Psoas muscle (tissue), 8 donors: ENCODE measurements around the gene RPS27. TPM values are rescaled to one million over a fixed set of nuclear protein-coding genes. Genes with fewer than 3 reads are reported as not detected.
"Not testable (repeated sequence)": the region's sequence is repeated elsewhere in the genome, so short reads cannot be mapped to it uniquely, and the experiment has no call there.

Source experiments
- ATAC-seq, 4 donors: fragments of 200-7000 bp; cut with Tn5 transposase; one replicate each; pipeline ENCODE4 v1.9.1; 2020; ENCODE audit warnings: moderate library complexity in 3 of 4, mild to moderate bottlenecking in 2 of 4
- DNase-seq, 2 donors: peaks; one replicate each; pipeline ENCODE4 v3.0.0-alpha.2; 2020
- H3K27ac ChIP-seq: fragments of 200-600 bp; one replicate; pipeline ENCODE4 v1.8.0; 2022
- H3K27me3 ChIP-seq, 3 donors: fragments of 200-600 bp in 1 of 3; one replicate each; pipeline versions ENCODE4 v1.6.1 to v1.8.0; 2013 to 2022; ENCODE audit warnings: low read length in 2 of 3, mild to moderate bottlenecking in 2 of 3, moderate library complexity in 1 of 3; ENCODE audit not compliant: insufficient read depth in 3 of 3
- H3K36me3 ChIP-seq, 2 donors: fragments of 200-600 bp in 1 of 2; one replicate each; pipeline versions ENCODE4 v1.6.1 to v1.8.0; 2013 to 2022; ENCODE audit warnings: low read depth in 1 of 2, mild to moderate bottlenecking in 1 of 2, moderate library complexity in 1 of 2; ENCODE audit not compliant: insufficient read depth in 1 of 2
- H3K4me1 ChIP-seq: fragments of 200-600 bp; one replicate; pipeline ENCODE4 v1.8.0; 2022
- H3K4me3 ChIP-seq: fragments of 200-600 bp; one replicate; pipeline ENCODE4 v1.8.0; 2022; ENCODE audit warnings: mild to moderate bottlenecking
- H3K9me3 ChIP-seq: fragments of 200-600 bp; one replicate; pipeline ENCODE4 v1.8.0; 2022
- WGBS, 3 donors: extraction: QIAGEN DNeasy Blood & Tissue Kit; methylation state at CpG; one replicate each; pipeline versions ENCODE4 v1.1.6 to v1.1.7; 2013; 5-methylcytosine and 5-hydroxymethylcytosine counted together
- intact Hi-C, 2 donors: fragments of 100-400 bp; cut with DNase I; formaldehyde crosslinking; loops; one replicate each; pipeline versions ENCODE4 v1.11.0 to v1.14.2; 2022
- polyA plus RNA-seq, 3 donors: library from polyadenylated mRNA; stranded (reverse); fragments of 200-250 nt; gene quantifications; one replicate each; pipeline ENCODE4 v1.2.3, GENCODE V29; 2013
- total RNA-seq, 4 donors: library from RNA; stranded (reverse); fragmentation: NEBNext Ultra II Directional in 2 of 4; extraction: Animal tissue kit (Norgen Biotek cat#: 25700) in 2 of 4; gene quantifications; one replicate each; pipeline versions ENCODE4 v1.2.1 to v1.2.4, GENCODE V29; 2021 to 2023
- TF ChIP-seq, protein P1 (sequence below): fragments of 200-600 bp; IDR thresholded peaks from one replicate; pipeline ENCODE4 v1.8.0; 2022; ENCODE audit warnings: antibody characterized with exemption
- donor health status: healthy with polysubstance abuse.
- donor health status: DM: no; HTN: no; CAD: no; lungs with moderate emphysema.
- donor health status: Bipolar disorder and iron deficiency.
- donor health status: healthy.
- donor health status: DM: yes; HTN: yes; CAD: no.
- donor health status: DM: no; HTN: no; CAD: no.
- donor health status: DM: no; HTN: no; CAD: no.
- donor health status: DM: yes; HTN: yes; CAD: no.

RPS27 gene
- total and polyA plus RNA-seq, 7 donors: 653 to 8,046 (median 1,325) TPM

DNA sequence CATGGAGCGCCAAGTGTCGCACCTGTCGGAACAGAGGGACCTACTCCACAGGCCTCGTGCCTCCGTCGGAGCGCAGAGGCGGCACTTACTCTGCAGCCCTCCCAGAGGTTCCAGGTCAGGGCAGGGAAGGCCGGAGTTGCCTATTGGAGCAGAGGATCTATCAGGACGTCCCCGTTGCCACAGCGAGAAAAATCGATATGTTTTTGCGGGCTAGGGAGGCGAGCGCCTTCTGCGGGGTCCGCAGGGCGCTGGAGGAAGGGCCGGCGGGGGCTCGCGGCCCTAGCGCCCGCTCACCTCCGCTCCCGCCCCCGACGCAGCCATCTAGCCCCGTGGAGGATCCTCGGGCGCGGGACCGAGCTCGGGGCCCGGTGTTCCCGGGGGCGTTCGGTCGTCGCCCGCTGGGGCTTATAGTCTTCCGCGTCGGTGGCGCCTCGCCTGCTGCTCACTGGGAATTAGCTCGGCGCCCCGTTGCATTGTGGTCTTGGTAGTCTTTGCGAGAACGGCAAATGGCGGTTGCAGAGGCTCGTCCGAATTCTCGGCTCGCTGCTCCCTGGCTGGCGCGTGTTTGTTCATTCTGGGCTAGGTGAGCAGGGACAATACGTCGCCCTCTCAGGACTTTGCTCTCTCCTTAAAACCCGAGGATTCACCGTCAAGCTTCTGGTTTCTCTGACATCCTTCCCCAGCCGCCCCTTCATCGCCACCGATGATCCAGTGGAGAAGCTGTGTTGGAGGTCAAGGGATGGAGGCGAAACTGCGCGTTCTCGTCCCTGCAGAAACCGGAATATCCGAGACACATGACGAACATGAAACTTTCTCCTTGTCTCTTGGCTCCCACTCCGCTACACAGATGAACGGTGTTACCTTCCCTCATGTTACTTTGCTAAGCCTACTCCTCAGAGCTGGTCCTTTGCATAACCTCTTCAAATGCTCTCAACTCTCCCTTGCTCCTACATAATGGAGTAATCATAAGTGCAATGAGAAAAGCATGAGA is 13.0 kb upstream of the RPS27 start, which contains the start of gene JTB:
TSS of gene JTB (minus strand) at position 425 of the 991 bp plus-strand sequence. CDS start at position 3, 422 bp downstream.
- DNase-seq (peak; percentile 89 to 94), ATAC-seq (peak; percentile 94 to 98 (median 96))
- no peaks in the 10 kb centered on the region for H3K27me3 ChIP-seq
- H3K9me3 ChIP-seq: no peaks in the 10 kb centered on the region
- intact Hi-C loops: no loop called here
- peak within 1 kb of the TSS; percentile 83 for H3K4me3 ChIP-seq
- peaks cover 0 to 52% of the 10 kb centered on the region in 2 donors for H3K36me3 ChIP-seq
- 0 to 1% (median 0%) methylated on average over 65 to 75 of the region's 75 CpGs for WGBS, 3 donors
- peaks cover 20% of the 10 kb centered on the region for H3K4me1 ChIP-seq
- TF ChIP-seq, protein P1, sequence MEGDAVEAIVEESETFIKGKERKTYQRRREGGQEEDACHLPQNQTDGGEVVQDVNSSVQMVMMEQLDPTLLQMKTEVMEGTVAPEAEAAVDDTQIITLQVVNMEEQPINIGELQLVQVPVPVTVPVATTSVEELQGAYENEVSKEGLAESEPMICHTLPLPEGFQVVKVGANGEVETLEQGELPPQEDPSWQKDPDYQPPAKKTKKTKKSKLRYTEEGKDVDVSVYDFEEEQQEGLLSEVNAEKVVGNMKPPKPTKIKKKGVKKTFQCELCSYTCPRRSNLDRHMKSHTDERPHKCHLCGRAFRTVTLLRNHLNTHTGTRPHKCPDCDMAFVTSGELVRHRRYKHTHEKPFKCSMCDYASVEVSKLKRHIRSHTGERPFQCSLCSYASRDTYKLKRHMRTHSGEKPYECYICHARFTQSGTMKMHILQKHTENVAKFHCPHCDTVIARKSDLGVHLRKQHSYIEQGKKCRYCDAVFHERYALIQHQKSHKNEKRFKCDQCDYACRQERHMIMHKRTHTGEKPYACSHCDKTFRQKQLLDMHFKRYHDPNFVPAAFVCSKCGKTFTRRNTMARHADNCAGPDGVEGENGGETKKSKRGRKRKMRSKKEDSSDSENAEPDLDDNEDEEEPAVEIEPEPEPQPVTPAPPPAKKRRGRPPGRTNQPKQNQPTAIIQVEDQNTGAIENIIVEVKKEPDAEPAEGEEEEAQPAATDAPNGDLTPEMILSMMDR: no peak
- H3K27ac ChIP-seq: peak within 1 kb of the TSS; percentile 94

DNA sequence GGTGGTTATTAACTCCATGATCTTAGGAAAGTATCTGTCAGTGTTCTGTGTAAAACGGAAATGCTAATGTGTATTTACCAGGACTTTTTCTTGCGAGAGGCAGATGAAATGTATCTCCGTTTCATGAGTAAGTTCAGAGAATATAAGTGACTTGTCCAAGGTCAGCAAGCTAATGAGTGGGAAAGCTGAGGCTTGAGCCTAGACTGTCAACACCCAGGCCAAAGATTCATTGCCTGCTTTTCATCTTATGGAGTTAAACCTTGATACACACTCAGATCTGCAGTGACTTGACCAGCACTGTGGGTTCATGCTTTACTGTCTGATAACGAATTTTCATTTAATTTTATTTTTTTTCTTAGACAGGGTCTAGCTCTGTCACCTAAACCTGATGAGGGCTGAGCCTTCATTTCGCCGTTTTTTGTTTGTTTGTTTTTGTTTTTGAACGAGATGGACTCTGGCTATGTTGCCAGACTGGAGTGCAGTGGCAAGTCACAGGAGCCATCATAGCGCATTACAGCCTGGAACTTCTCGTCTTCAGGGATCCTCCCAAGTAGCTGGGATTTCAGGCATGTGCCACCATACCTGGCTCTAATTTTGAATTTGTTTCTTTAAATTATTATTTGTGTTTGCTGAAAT is 12.2 kb upstream of the RPS27 start:
- H3K27ac ChIP-seq: peak overlapping the region; percentile 94

DNA sequence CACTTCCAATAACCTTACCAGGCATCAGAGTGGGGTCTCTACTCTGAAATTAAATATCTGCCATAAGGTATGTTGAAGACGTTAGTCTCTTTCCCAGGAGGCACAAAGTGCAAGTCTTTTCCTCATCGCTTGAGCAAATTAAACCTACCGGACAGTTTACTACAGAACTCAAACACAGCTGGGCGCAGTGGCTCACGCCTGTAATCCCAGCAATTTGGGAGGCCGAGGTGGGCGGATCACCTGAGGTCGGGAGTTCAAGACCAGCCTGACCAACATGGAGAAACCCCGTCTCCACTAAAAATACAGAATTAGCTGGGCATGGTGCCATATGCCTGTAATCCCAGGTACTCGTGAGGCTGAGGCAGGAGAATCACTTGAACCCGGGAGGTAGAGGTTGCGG is 11.5 kb upstream of the RPS27 start:
- H3K4me3 ChIP-seq, ATAC-seq, intact Hi-C loops, DNase-seq, H3K27me3 ChIP-seq, H3K9me3 ChIP-seq: not testable (repeated sequence)
- H3K4me1 ChIP-seq: peaks cover 20% of the 10 kb centered on the region
- WGBS, 3 donors: 87 to 90% (median 88%) methylated on average over 12 of the region's 12 CpGs
- peaks cover 0 to 50% of the 10 kb centered on the region in 2 donors for H3K36me3 ChIP-seq
- H3K27ac ChIP-seq: peak overlapping the region; percentile 94

More for the DNA sequence above, 12.2 kb upstream of the RPS27 start:
- Histone ChIP-seq H3K4me3 (peak overlapping the region; percentile 83), H3K9me3 (no peaks in the 10 kb centered on the region), H3K4me1 (peaks cover 20% of the 10 kb centered on the region), H3K36me3 (peaks cover 0 to 51% of the 10 kb centered on the region in 2 donors), H3K27me3 (no peaks in the 10 kb centered on the region)
- intact Hi-C loops: no loop called here
- WGBS, 3 donors: 67 to 73% (median 70%) methylated on average over 9 of the region's 9 CpGs
- DNase-seq: no peak
- no peak for ATAC-seq
- TF ChIP-seq, protein P1: no peak

DNA sequence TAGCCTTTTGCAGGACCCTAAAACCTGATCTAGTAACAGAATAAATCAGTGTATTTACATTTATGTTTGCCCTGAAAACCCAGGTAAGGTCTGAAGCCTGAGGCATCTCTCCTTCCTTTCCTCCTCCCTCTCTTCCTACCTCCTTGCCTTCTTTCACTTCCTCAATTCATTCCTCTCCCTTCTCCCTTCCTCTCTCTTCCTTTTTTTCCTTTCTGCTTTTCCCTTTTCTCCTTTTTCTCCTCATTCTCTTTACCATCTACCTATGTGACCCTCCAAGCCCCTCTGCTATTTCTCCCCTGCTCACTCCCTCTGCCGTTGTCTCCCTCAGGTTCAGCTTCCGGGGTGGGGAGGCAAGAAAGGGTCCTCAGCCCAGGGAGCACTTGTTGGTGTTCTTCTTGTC is 8.8 kb upstream of the RPS27 start:
- intact Hi-C loops: loop anchor here in 1 of 2 donors (10.0 kb wide), 1 partner anchor 307 kb away; the partner anchor contains the start of genes ILF2 and NPR1
- 71 to 86% (median 80%) methylated on average over 2 of the region's 2 CpGs for WGBS, 3 donors
- H3K27me3 ChIP-seq, DNase-seq, H3K27ac ChIP-seq, ATAC-seq, H3K4me3 ChIP-seq, H3K9me3 ChIP-seq: not testable (repeated sequence)
- Histone ChIP-seq H3K36me3 (peaks cover 0 to 26% of the 10 kb centered on the region in 2 donors), H3K4me1 (peaks cover 19% of the 10 kb centered on the region)

DNA sequence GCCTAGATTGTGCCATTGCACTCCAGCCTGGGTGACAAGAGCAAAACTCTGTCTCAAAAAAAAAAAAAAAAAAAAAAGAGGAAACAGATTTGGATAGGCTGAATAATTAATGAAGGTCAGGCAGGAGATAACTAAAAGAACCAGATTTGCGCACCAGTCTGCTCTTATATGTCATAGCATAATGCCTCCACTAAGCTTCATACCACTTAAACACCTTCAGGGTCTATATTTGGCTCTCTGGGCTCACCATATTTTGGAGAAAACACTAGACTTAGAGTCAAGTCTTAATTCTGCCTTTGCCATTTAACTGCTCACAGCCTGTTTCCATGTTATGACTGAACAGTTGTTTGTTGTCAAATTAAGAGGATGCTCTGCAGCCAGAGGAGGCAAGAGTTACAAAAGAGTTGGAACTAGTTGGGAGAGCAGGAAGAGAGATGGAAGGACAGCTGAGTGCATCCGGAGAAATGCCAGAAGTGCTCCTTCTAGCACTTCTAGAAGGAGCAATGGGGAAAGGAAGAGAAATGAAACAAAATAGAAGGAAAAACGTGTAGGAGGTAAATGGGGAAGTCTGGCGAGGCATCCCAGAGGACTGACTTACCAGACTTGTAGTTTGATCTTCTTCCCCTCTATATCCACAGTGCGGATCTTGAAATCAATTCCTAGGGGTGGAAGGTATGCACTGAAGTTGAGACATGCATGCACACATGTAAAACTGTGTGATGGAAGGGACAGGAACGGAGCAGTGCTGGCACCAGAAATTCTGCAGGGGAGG is 6.3 kb upstream of the RPS27 start:
- Histone ChIP-seq H3K4me1 (peaks cover 10% of the 10 kb centered on the region), H3K36me3 (peaks cover 0 to 26% of the 10 kb centered on the region in 2 donors), H3K27ac (no peak overlapping the region), H3K4me3 (no peak overlapping the region), H3K9me3 (no peaks in the 10 kb centered on the region), H3K27me3 (no peaks in the 10 kb centered on the region)
- DNase-seq: no peak
- no peak for ATAC-seq
- intact Hi-C loops: loop anchor here (2.0 to 10.0 kb wide), 2 partner anchors 188 to 310 kb away; partner anchors contain the start of genes ILF2 (in 1 of the 2) and NPR1 (in 1 of the 2)
- TF ChIP-seq, protein P1: no peak
- 60 to 72% (median 62%) methylated on average over 6 of the region's 6 CpGs for WGBS, 3 donors
